ENCODE data around the gene SLAMF7.

DNA sequence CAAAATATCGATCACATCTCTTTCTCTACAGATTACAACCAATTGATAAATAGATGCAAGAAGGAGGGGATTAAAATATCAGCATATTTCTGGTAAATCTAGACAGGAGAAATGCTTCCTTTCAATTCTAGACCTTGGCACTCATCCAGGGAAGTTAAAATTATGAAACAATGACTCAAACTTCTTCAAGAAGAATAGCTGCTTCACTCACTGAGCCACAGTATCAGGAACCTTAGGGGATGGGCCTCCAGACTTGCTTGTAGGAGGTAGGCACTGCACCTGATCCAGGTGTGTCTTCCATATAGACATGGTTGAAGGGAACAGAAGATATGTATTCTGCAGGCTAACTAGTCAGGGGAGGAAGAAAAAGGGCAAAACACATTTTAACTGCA, 9.8 kb downstream of the SLAMF7 start:
- TF ChIP-seq, protein P1, sequence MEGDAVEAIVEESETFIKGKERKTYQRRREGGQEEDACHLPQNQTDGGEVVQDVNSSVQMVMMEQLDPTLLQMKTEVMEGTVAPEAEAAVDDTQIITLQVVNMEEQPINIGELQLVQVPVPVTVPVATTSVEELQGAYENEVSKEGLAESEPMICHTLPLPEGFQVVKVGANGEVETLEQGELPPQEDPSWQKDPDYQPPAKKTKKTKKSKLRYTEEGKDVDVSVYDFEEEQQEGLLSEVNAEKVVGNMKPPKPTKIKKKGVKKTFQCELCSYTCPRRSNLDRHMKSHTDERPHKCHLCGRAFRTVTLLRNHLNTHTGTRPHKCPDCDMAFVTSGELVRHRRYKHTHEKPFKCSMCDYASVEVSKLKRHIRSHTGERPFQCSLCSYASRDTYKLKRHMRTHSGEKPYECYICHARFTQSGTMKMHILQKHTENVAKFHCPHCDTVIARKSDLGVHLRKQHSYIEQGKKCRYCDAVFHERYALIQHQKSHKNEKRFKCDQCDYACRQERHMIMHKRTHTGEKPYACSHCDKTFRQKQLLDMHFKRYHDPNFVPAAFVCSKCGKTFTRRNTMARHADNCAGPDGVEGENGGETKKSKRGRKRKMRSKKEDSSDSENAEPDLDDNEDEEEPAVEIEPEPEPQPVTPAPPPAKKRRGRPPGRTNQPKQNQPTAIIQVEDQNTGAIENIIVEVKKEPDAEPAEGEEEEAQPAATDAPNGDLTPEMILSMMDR (IDR thresholded peaks at IDR 0.05): no peak
- TF ChIP-seq ZFX (IDR thresholded peaks at IDR 0.05; ENCODE audit: borderline replicate concordance): no peak

Data from 22Rv1 (cell line).